CD4-positive, alpha-beta T cell treated with Interleukin-6 at 100 ng/mL for 8 hours (primary cell): Measurements from ENCODE around the gene PYROXD2.

Experiments used
- DNase-seq: peaks from one replicate; pipeline ENCODE4 v3.0.0-alpha.2; 2020; ENCODE audit warnings: mixed read lengths, low spot score

The PYROXD2 gene

DNA sequence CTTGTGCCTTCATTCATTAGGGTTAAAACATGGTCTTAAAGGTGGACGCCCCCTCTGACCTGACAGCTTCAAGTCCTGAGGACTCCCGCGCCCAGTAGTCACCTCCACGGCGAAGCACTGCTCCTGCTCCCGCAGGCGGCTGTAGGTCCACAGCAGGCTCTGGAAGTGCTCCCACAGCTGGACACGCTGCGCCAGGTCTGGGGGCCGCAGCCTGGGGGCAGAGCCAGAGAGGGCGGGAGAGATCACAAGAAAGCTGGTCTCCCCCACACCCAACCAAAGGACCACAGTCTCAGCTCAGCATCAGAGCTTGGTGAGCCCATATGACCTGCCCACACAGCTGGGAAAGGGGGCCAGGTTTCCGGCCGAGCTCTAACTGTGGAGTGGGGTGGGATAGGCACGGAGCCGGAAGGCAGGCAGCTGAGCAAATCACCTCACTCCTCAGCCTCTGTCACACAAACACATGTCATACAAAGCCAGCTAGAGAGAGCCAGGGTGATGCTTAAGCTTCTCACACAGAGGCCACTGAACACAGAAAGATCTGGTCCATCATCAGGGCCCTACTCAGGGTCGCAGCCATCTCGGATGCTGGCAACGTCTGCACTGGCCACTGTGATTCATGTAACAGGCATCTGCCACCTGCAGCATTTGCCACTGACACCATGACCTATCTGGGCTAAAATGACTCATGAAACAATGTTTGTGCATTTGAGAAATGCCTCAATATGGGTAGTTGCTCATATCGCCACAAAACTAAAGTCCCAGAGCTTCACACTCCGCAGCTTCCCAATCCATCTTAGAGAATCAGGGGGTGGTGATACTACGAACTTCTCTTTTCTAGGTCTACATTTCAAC is 19.1 kb upstream of the PYROXD2 start:
- DNase-seq: no peak

DNA sequence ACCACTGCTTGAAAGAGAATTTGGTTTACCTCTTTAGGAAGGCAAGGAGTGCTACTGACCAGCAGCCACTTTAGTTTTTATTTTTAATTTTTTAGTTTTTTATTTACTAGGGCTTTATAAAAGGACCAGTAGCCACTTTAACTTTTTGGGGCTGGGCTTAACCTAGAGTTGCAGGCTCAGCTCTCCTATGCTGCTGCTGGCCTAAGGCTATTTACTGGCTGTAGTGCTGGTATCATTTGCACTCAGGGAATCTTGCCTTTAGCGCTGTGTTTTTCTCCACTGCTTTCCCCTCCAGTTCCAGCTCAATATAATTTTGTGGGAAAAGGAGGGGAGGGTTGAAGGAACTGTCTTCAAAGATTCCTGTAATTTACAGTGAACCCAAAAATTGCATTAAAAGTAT is 18.4 kb upstream of the PYROXD2 start:
- DNase-seq: no peak

GRCh38 chr10:98432330-98432729 is 17.3 kb upstream of the PYROXD2 start:
- no peak for DNase-seq

- DNase-seq: no peak
Observed at GRCh38 chr10:98431016-98431415, 16.0 kb upstream of the PYROXD2 start.

DNA sequence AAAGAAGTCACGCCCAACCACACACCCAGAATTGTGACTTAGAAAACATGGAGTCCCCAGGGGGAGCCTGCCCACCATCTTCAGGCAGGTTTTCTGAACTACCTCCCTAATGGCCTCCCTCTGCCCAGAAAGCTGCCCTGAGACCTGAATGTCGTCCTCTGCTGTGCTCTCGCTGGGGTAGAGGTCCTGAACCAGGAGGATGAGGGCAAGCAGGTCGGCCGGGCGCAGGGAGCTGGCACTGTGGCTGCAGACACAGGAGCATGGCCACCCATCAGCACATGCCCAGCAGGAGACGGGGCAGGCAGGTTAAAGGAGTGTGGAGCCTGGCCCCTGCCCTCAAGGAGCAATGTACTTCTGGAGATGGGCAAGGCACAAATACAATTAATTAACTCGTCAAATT is 15.4 kb upstream of the PYROXD2 start:
- no peak for DNase-seq

DNA sequence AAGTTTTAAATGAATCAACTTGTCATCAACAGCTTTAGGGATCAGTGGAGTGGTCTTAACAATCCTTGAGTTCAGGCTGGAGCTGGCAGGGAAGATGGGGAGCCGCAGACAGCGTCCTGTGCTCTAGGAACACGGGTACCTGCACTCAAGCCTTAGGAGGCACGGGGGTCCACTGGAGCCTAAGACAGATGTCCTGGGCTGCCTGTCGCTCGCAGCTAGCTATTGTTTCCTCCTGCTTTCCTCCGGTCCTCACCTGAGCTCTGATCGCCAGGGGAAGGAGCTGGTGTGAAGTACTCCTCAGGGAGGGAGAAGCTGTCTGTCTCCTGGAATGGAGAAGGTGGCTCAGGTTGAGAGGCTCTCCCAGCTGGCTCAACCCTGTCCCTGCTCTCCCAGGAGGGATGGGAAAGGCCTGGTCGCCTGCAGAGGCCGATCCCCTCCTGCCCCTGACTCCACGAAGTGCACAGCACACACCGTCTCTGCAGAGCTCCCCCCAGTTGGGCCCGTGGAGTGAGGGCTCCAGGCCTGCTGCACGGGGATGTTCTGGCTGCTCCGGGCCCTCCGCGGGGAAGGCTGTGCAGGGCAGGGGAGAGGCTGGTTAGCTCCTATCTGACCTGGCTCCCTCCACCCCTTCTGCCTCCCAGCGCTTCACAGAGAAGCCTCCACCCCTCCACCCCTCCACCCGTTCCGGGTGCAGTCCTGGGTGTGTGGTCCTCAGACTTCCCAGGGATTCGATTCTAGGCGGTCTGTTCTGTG is 14.5 kb upstream of the PYROXD2 start:
- DNase-seq: no peak

- no peak for DNase-seq
Observed at GRCh38 chr10:98427011-98427515, 12.1 kb upstream of the PYROXD2 start.

GRCh38 chr10:98425511-98426352 is 10.8 kb upstream of the PYROXD2 start:
- peak; percentile 39 for DNase-seq

DNA sequence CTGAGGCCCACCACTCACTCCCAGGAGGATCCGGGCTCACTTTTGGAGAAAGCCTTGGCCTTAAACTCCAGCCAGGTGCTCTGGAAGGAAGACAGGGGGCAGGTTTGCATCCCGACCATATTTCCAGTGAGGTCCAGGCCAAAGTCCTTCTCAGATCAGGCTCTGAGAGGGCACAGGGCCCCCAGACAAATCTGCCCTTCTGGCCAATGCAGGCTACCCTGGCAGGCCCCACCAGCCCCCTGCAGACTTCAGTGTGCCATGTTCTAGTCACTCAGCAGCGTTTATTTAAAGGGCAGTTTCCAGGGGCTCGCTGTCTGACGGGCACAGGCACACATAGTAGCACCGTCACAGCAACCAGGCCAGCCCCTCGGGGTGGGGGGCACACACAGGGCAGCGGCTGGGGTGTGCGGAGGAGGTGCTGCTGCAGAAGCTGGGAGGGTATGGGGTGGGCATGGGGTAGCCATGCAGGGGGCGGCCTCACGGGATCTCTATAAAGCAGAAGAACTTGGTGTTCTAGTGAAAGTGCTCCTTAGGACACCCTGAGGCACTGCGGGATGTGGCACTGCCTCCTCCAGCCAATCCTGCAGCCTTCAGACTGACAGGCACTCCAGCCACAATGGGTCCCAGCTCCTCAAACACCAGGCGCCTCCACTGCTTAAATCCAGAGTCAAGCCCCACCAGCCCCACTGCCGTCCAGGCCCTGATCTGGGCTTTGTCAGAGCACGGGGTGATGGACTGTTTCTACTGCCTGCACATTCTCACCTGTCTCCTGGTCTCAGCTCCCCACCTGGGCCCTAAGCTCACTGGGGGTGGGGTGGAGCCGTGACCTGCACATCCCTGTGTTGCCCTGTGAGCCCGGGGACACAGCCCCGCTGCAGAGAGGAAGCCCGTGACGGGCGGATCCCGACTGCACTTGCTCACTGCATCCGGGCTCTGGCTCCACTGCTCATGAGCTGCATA is 9.6 kb upstream of the PYROXD2 start:
- DNase-seq: no peak

GRCh38 chr10:98423691-98424120 is 8.7 kb upstream of the PYROXD2 start:
- DNase-seq: no peak

- no peak for DNase-seq
Observed at GRCh38 chr10:98422182-98422581, 7.2 kb upstream of the PYROXD2 start.

DNA sequence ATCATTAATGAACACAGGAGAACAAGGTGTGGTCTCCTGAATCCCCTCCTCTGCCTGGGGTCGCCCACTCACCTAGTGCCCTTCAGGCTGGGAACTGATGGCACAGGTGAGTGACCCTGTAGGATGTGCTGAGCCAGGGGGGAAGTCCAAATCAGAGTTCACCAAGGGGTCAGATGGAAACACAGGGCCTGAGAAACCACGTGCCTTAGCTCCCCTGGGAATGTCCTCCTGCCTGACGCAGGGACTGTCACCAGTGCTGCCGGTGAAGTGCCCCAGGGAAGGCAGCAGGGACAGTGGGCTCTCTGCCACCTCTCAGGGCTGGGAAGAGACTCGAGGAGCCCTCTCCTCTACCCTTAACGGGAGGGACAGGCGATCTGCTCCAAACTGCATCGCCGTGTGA is 5.8 kb upstream of the PYROXD2 start:
- DNase-seq: no peak

DNA sequence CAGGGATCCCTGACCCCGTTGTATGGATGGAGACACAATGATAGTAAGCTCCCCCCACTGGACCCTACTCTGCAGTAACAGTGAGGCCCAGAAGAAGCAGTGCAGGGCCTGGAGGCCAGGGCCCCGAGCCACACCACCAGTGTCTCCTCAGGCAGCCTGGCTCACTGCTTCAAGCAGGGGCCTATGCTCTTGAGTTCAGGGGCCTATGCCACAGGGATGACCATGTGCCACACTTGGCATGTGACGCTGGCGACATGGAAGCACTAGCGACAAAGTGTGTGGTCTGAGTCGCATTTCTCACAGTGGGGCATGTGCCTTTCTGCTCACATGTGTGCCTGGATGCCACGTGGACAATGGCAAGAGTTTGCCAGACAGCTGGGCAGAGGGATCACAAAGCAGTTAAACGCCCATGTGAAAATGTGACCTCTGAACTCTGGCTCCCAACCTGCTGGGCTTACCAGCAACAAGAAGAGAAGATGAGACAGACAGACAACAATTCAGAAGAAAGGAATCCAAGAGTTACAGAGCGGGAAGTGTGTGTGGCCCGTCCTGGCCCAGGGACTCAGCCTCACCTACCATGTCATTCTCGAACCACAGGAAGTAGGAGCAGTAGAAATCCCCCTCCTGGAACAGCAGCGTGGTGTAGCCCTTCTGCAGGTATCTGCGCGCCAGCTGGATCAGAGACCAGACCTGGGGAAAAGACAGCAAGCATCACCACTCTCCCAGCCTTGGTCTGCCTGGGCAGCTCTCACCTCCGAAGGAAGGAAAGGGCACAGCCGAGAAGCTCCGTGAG is 4.7 kb upstream of the PYROXD2 start:
- no peak for DNase-seq

DNA sequence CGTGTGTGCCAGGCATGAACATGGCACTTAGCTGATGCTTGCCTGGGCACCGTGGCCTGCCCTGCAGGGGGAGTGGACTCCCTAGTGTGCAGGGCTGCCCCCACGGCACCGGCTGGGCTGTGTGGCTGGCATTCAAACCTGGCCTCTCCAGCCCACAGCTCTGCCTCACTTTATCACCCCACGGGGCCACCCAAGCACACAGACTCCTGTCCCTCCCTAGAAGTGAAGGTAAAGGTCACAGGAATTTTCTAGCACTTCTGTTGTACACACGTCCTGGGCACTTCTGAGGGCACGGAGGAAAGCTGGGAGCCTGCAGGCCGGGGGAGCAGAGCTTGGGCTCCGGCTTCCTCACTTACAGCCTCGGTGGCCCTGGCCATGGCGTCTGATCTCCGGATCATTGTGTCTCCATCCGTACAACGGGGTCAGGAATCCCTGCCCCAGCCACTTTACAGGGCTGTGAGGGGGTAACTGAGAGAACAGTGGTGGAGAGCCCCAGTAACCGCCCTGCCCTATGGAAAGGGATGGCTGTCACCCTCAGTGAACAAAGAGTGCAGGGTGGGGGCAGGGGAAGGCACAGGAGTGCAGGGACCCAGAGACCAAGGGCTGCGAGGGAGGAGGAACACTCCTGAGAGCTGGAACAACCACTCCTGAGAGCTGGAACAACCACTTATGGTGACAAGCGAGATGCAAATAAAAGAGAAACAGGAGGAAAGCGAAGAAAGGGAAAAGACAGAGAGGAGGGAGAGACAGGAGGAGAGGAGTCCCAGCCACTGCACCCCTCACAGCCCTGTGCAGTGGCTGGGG is 3.9 kb upstream of the PYROXD2 start:
- DNase-seq: no peak

GRCh38 chr10:98417973-98418664 is 3.1 kb upstream of the PYROXD2 start:
- no peak for DNase-seq

DNA sequence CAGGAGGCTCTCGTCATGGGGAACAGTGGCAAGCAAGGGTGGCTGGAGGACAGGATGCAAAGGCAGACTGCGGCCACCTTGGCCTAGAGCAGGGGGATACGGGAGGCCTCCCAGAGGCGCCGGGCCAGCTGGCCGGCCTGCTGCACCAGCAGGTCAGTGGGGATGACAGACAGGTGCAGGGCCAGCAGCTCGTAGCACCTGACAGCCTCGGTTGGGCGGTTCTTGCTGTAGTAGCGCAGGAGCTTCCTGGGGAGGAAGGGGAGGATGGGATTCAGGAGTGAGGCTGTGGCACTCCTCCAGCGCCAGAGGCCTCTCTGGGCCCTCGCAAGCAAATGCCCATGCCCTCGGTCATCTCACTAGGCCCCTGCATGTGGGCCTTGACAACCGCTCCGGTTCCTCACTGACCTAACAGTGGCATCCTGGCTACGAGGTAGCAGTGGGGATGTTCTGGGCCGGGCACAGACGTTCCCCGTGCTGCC is 2.5 kb upstream of the PYROXD2 start:
- DNase-seq: no peak

DNA sequence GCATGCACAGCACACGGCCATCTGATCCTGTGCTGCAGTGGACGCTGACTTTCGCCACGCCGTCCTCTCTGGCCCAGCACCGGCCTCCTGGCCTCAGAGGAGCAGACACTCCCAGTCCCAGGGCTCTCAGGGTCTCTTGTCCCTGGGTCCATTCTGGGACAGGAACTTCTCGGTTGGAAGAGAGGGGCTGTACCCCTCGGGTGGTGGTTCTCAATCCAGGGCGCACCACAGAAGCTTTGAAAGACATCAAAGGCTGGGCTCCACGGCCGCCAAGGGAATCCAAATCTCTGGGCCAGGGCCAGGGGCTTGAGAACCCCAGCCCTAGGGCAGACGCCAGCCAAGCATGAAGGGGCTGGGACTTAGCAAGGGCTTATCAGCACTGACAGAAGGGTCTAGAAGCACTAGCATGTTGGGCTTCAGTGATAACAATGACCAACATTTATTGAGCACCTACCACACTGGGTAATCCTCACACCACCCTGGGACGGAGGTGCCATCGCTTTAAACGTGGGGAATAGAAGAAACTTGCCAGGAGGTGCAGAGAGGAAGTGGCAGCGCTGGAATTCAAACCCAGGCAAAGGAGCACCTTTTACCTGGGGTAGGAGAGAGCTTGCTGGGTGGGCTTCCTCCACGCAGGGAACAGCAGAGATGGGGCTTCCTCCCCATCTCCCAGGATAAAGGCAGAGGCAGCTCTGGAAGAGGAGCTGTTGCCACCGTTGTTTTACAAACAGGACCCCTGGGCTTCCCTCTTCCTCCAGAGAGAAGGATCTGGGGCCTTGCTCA is 1.8 kb upstream of the PYROXD2 start:
- DNase-seq: no peak

GRCh38 chr10:98415731-98416119 is 743 bp upstream of the PYROXD2 start:
- no peak for DNase-seq
